GM12878 (cell line): ENCODE data around the gene MYD88. TPM values are rescaled to one million over a fixed set of nuclear protein-coding genes. Genes with fewer than 3 reads are reported as not detected.

ENCODE experiments used
- ATAC-seq: fragments of 200-7000 bp; cut with Tn5 transposase; 3 replicates; pipeline ENCODE4 v1.9.1; 2020; ENCODE audit warnings: mild to moderate bottlenecking, moderate library complexity
- BruUV-seq: library from RNA; stranded (reverse); fragments of 400-500 nt; replicated peaks from 2 replicates; lab custom pipeline; 2021; lab: Mats Ljungman, UMichigan
- CTCF ChIA-PET: fragments of 300-600 bp; sonication (Branson Sonifier 250); formaldehyde crosslinking; extraction: SDS; loops from one replicate; lab custom pipeline; 2021; ENCODE audit warnings: inconsistent platforms; lab: Yijun Ruan, JAX
- POLR2A ChIA-PET: fragments of 350-600 bp; formaldehyde crosslinking; extraction: SDS; loops from one replicate; lab custom pipeline; 2021; ENCODE audit warnings: inconsistent platforms; lab: Charles Lee
- RAD21 ChIA-PET: fragments of 300-600 bp; sonication (Branson Sonifier 250); formaldehyde crosslinking; loops from one replicate; lab custom pipeline; 2023; ENCODE audit warnings: antibody characterized with exemption; ENCODE audit not compliant: unreplicated experiment; lab: Charles Lee
- SMC1A ChIA-PET: fragments of 300-600 bp; sonication (Branson Sonifier 250); formaldehyde crosslinking; loops from one replicate; lab custom pipeline; 2023; ENCODE audit not compliant: unreplicated experiment, uncharacterized antibody; lab: Charles Lee
- DNase-seq: peaks from one replicate; pipeline ENCODE4 v3.0.0-alpha.2; 2011; ENCODE audit warnings: low read depth, low spot score
- FAIRE-seq: peaks from 3 replicates; lab custom pipeline; 2011; peaks lifted over from hg19 to GRCh38; lab: Jason Lieb, UNC
- H2AFZ ChIP-seq: 2 replicates; pipeline ENCODE4 v1.6.0; 2011; ENCODE audit warnings: low read depth, low read length, control low read depth; ENCODE audit not compliant: control insufficient read depth
- H3K27ac ChIP-seq: 2 replicates; pipeline ENCODE4 v1.5.1; 2011; ENCODE audit warnings: control low read depth; ENCODE audit not compliant: control insufficient read depth, insufficient read depth
- H3K27me3 ChIP-seq, 2 experiments: replicated peaks in 1 of 2; 2 replicates each; pipeline versions ENCODE4 v1.6.0 to v1.6.1; 2011; ENCODE audit warnings: low read length in 1 of 2; ENCODE audit not compliant: control insufficient read depth in 2 of 2, insufficient read depth in 2 of 2
- H3K36me3 ChIP-seq, 2 experiments: 2 replicates each; pipeline ENCODE4 v1.5.1; 2011; ENCODE audit warnings: low read length in 1 of 2; ENCODE audit not compliant: control insufficient read depth in 2 of 2, insufficient read depth in 2 of 2
- H3K4me1 ChIP-seq: 2 replicates; pipeline ENCODE4 v1.6.1; 2011; ENCODE audit warnings: mild to moderate bottlenecking, low read length, moderate library complexity, mixed read lengths; ENCODE audit not compliant: control insufficient read depth, insufficient read depth
- H3K4me2 ChIP-seq: 2 replicates; pipeline ENCODE4 v1.6.0; 2011; ENCODE audit warnings: control low read depth; ENCODE audit not compliant: control insufficient read depth, insufficient read depth
- H3K4me3 ChIP-seq: fragments of 200-600 bp; sonication (generic); 2 replicates; pipeline ENCODE4 v1.5.1; 2016
- H3K79me2 ChIP-seq: 2 replicates; pipeline ENCODE4 v1.6.0; 2011; ENCODE audit warnings: low read length; ENCODE audit not compliant: control insufficient read depth, insufficient read depth
- H3K9ac ChIP-seq: 2 replicates; pipeline ENCODE4 v1.8.0; 2011; ENCODE audit warnings: low read length, control low read depth, mixed read lengths; ENCODE audit not compliant: control insufficient read depth, insufficient read depth
- H3K9me3 ChIP-seq: replicated peaks from 3 replicates; pipeline ENCODE4 v1.5.1; 2011; ENCODE audit warnings: mild to moderate bottlenecking, low read length; ENCODE audit not compliant: control insufficient read depth, insufficient read depth
- H4K20me1 ChIP-seq: 2 replicates; pipeline ENCODE4 v1.6.0; 2011; ENCODE audit not compliant: control insufficient read depth, insufficient read depth
- ATF3 ChIP-seq: IDR thresholded peaks from 2 replicates; pipeline ENCODE4 v1.6.1; 2011; ENCODE audit warnings: low read depth, mild to moderate bottlenecking, low read length, moderate library complexity, borderline replicate concordance; ENCODE audit errors: extremely low read depth
- MEF2A ChIP-seq: IDR thresholded peaks from 2 replicates; pipeline ENCODE4 v1.6.1; 2011; ENCODE audit warnings: low read depth, mild to moderate bottlenecking, low read length, moderate library complexity; ENCODE audit not compliant: insufficient read depth
- NFXL1 ChIP-seq: fragments of 450-650 bp; IDR thresholded peaks from 2 replicates; pipeline ENCODE4 v1.6.1; 2017; ENCODE audit warnings: antibody characterized with exemption, mild to moderate bottlenecking, borderline replicate concordance
- WGBS: methylation state at CpG from one replicate; pipeline ENCODE4 v1.1.6; 2016; ENCODE audit warnings: low lambda C conversion rate; ENCODE audit not compliant: insufficient replicate concordance, insufficient coverage; ENCODE audit errors: missing lambda C conversion rate; 5-methylcytosine and 5-hydroxymethylcytosine counted together
- in situ Hi-C: fragments of 300-500 bp; cut with MboI; formaldehyde crosslinking; loops from 9 replicates; pipeline ENCODE4 v1.14.3; 2018; ENCODE audit warnings: mixed read lengths
- intact Hi-C: fragments of 100-400 bp; cut with micrococcal nuclease; formaldehyde crosslinking; loops from one replicate; pipeline ENCODE4 v1.14.2; 2022; ENCODE audit not compliant: unreplicated experiment
- polyA plus RNA-seq, 11 experiments: library from polyadenylated mRNA; depleted of rRNA in 4 of 11; unstranded in 6 of 11; stranded (reverse) in 5 of 11; fragments of >200 nt; fragmentation: Nextera tagmentation in 4 of 11; fragmentation: Illumina TruSeq in 1 of 11; extraction: Ambion mirVana in 4 of 11; extraction: Trizol in 1 of 11; gene quantifications; 1 replicate in 1 of 11; 2 replicates in 10 of 11; pipeline versions ENCODE4 v1.2.1 to v1.2.3, GENCODE V29; 2011 to 2016; ENCODE audit warnings: inconsistent platforms in 2 of 11, missing spikeins in 2 of 11, low read depth in 1 of 11
- total RNA-seq, 4 experiments: library from RNA; depleted of rRNA in 3 of 4; stranded (reverse); fragments of >200 nt in 3 of 4; fragmentation: Illumina TruSeq in 1 of 4; extraction: Trizol in 1 of 4; gene quantifications; 2 replicates each; pipeline versions ENCODE4 v1.2.1 to v1.2.3, GENCODE V29; 2013 to 2021

The MYD88 gene
- total and polyA plus RNA-seq, 10 of the 15 experiments (the other 5 are each of a cell fraction or from before 2014, with no cell fraction given), result 5.5 to 84.8 (median 67.5) TPM

GRCh38 chr3:38108649-38109579 lies 29.5 kb upstream of the MYD88 start:
- no peak overlapping the region for H3K27ac ChIP-seq
- no peak overlapping the region for H3K4me3 ChIP-seq
- BruUV-seq, result no TSS peak
- H3K36me3 ChIP-seq, result no peaks in the 10 kb centered on the region
- intact Hi-C loops (no loop called here), in situ Hi-C loops (no loop called here)
- H3K79me2 ChIP-seq, result no peaks in the 10 kb centered on the region
- no peak for TF ChIP-seq MEF2A
- TF ChIP-seq ATF3, result no peak
- no peak for TF ChIP-seq NFXL1
- no peak for ATAC-seq
- no peak for DNase-seq
- no peak for FAIRE-seq
- ChIA-PET CTCF (interaction anchor here (0.8 kb wide), 1 partner anchor 135 kb away, joined by 4 read pairs; no protein-coding TSS in a partner anchor), RAD21 (interaction anchor here (1.9 kb wide), 1 partner anchor 9 kb away, joined by 6 read pairs; no protein-coding TSS in a partner anchor), SMC1A (no interaction called here), POLR2A (no interaction called here)
- H4K20me1 ChIP-seq, result no peaks in the 10 kb centered on the region
- no peak overlapping the region for H3K9ac ChIP-seq
- no peaks in the 10 kb centered on the region; the same call in 1 of the 3 replicates for H3K9me3 ChIP-seq
- H3K4me2 ChIP-seq, result no peak overlapping the region
- no peaks in the 10 kb centered on the region for H3K4me1 ChIP-seq
- no peaks in the 10 kb centered on the region for H3K27me3 ChIP-seq
- 25% methylated on average over 11 of the region's 11 CpGs for WGBS
- no peak overlapping the region for H2AFZ ChIP-seq
